ENCODE results near the gene FCRL1.

Gene FCRL1

DNA sequence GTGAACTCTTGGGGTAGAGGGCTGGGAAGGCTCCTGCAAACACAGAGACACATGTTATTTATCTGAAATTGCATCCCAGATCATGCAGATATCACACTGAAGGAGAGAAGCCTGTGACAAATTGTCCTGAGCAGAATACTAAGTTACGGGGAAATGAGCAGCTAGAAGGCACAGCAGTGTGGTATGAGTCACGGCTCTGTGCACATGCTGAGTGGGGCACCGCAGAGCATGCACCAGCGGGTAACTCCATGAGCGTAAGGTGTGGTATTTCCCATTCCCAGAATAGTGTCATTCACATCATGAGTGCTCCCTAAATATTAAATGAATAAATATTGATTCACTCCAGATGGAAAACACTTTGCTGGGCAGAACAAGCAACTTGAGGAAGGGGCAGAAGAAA is 21.7 kb downstream of the FCRL1 start:
- DNase-seq = no peak

DNA sequence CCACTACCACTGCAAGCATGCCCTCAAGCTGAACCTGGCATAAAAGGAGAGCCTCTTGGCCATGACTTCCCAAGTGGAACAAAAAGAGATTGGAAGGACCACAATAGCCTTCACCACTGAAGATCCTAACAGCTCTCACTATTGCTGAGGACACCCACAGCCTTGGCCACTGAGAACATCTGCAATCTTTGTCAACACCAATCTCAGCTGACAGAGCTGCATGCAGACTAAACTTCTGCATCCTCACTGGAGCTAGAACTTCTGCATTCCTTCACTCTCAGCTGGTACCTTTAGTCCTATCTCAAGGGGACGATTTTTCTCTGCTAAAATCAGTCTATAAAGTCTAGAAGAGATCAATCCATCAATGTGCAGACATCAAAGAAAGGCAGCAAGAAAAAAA is 34.7 kb downstream of the FCRL1 start:
- no peak for DNase-seq

DNA sequence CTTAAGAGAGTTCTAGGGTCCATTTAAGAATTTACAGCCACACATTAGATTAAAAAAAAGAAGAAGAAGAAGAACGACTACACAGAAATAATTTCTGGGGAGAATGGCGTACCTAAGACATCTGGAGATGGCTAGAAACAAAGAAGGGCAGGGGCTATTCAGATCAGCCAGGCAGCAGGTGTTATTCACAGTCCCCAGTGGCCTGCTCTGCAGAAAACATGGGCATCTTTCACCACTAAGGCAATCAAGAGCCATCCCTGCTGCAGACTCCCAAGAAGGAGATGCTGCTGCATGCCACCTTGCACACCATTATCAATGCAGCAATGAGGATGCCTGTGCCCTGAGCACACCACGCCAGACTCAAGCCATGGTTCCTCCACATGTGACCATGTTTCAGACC is 35.1 kb downstream of the FCRL1 start:
- DNase-seq = no peak

DNA sequence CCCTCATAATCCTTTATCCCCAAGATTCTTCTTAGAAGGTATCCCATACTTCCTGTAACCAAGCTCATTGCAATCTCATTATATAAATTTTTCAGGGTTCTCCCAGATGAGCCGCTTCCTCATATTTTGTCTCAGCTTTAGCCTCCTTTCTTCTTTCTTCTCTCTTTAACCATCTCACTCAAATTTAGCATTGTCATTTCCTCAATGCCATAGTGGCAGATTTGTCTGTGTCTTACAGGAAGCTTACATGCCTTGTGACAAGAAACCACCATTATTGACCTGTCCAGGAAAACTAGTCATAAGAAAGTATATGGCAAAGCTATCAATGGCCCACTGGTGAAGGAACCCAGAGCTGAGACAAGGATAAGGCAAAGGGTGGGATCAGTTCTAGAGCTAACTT is 37.0 kb downstream of the FCRL1 start:
- no peak for DNase-seq

DNA sequence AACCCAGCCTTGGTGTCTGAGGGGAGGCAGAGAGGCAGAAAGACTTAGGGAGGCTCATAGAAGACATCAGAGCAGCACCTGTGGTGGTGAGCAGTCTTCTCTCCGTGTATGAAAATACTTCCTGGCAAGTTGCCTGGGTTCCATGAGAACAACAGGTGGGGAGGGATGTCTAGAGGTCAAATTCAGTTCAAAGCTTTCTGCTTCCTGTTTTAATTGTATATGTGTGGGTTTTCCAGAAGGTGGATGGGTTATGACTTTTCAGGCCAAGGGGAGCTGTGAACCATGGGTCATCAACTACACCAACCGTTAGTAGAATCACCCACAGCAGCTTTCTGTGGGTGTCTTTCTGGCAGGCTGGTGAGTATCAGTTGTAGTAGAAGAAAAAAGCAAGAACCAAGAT is 38.9 kb downstream of the FCRL1 start:
- no peak for DNase-seq

DNA sequence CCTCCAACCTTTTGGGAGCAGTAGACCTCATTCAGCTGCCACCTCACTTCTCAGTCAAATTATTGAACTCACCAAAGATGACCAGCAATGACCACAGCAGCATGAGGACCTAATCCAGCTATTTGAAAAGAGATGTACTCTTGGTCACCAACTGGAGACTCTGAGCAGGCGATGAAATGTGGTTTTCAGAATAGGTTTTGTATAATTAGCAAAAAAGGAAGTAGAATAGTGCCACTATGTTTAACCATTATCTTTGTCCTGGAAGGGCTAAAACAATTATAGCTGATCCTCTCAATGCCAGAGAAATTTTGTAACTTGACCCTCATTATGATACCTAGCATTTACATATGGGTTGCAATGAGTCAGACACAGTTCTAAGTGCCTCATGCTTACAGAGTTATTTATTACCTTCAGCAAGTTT is 42.9 kb downstream of the FCRL1 start, which contains the start of gene FCRL2:
Gene FCRL2, minus strand, starts transcription at position 162 of the 421 bp plus-strand sequence. Its CDS starts 59 bp downstream, at position 103.
- DNase-seq = no peak

DNA sequence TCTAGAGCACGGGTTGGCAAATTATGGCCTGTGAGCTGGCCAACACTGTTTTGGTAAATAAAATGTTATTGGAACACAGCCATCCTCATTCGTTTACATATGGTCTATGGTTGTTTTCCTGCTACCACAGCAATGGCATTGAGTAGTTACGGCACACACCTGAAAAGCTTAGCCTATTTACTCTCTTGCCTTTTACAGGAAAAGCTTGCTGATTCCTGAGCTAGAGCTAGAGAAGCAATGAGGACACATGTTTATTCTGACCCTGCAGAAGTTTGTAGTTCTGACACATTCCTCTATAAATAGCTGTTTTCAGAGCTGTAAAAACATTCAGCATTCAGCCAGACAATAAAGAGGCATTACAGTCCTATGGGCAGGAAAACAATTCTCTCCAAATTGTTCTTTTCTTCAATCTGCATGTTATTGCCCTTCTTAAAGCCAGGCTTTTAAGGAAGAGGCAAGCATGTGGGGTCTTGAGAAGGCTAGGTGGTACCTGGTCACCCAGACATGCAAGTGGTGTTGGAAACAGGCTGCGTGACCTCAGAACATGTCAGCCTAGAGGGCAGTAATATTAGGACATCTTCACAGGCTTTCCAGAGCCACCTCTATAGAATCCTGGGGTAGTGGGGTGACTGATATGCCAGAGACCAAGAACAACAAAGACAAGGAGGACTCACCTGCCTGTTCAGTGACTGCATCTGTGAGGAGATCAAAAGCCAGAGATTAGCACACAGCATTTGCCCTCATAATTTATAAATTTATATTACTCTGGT is 44.6 kb downstream of the FCRL1 start:
- DNase-seq = no peak

DNA sequence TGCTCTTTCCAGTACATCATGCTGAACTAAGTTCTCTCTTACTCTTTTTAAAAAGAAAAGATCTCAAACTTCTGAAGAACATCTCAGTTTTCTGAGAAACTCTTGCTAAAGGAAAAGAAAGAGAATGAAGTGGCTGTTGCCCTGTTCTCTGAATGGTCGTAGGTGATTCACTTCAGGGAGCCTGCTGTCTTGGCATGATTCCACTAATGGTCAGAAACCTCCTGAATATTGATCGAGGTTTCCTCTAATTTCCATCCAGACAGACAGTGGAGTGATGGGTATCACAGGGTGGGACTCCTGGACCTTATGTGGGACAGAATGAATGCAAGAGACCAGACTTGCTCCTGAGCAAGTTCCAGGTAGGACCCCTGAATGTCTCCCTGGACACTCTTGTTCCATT is 45.5 kb downstream of the FCRL1 start:
- DNase-seq = no peak

DNA sequence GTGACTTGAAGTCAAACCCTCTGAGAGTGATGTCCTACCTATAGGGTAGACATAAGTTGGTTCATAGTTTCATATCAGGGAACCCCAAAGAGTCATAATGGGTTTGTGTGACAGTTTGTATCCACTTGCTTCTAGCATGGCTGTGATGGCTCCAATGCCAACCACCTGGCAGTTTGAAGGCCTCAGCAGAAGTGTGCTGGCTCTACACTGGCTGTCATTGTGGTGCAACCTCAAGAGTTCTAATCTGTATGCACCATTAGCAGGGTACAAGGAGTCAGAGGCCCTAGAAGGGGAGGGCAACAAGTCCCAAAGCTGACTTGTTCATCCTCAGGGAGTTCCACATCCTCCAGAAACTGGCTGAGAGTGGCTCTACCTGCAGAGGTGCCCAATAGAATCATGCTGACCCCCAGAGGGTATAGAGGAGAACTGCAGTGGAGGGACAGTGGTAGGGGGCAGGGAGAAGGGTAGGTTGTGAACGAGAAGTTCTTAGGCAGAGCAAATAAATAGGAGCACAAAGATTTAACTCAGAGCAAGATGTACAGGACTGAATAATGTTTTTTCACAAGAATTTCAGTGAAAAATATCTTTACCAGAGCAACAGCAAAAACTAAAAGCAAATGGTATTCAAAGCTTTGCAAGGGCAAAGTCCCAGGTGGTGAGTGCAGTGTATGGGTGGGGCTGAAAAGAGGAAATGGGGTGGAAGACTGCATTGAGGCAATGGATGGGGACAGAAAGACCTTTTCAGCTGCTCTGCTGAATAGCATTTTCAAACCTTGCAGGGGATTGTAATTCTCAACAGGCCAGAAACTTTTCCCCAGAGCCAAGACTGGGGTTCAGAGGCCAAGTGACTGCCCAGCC is 46.2 kb downstream of the FCRL1 start:
- no peak for DNase-seq

DNA sequence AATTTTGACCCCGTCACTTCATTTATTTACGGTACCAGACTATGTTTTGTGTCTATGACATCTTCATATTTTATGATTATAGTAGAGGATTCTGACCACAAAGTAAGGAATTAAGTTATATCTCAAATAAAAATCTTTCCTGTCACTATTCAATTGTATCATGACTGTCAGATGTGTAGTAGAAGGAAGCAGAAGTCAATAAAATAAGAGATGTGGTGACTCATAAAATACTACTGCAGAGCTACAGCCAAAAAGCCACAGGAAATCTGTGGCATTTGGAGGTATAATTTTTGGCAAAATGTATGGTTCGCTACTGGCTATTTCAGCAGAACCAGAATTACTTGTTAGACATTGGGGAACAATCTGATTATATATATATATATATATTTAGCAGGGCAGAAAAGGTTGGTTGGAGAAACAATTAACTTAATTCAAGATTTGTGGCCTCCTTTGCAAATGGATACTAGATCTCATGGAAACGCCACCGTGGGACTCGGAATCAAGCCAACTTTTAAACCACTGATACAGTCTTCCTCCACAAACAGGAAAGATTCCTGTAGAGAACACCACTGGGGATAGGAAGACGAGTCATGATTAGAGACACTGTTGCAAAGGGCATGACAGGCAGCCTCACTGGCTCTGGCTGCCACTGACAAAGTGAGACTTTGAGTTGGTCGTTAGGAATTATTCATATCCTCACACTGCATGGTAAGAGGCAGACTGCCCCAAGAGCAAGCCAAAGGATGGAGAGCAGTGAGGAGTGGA is 48.1 kb downstream of the FCRL1 start:
- no peak for DNase-seq

DNA sequence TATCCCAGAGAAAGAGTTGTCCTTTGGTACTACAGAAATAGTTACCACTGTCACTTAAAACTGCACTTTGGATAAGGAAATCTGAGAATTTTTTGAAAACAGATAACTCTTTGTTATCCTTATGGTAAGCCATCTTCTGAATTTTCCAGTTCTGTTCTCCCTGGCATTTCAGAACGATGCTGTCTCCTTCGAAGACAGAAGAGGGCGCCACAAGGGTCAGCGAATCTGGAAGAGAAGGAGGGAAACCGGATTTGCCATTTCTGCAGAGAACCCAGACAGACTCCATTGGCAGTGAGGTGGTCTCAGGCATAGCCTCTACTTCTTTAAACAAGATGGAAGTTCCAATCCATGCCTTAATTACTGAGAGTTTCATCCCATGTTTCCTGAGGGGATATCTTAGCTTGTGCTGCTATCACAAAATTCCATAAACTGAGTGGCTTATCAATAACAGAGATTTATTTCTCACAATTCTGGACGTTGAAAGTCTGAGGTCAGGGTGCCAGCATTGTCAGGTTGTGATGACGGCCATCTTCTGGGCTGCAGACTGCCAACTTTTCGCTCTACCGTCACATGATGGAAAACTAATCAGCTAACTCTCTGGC is 49.4 kb downstream of the FCRL1 start:
- no peak for DNase-seq

DNA sequence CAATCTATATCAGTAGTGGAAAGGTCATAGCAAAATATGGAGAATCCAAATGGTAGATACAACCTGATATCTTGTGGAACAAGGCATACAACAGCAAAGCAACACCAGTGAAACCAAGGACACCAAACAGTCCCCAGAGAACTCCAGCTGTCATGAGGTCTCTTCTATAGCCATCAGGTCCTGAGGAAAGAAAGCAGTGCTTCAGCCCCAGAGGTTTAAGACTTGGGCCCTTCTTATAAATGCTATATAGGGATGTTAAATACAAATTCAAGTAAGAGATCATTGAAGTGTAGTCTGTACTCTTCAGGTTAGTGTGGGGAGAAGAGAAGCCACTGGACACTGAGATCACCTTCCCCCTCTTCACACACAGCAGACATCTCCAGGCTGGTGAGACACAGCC is 53.1 kb downstream of the FCRL1 start:
- DNase-seq = no peak

DNA sequence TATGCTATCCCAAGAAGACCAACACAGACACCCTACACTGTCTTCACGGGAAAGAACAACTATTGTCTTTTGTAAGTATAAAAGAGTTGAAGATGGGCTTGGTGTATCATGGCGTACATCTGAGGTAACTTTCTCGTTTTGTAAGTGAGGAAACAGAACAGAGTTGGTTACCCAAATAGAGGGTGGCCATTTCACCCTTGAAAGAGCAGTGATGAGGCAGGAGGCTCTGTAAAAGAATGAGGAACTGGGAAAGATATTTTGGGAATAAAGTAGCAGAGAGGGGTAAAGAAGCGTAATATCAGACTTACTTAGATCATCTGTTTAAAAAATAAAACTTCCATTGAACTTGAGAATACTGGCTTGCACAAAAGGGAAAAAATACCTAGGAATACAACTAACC is 61.9 kb downstream of the FCRL1 start:
- DNase-seq = no peak

DNA sequence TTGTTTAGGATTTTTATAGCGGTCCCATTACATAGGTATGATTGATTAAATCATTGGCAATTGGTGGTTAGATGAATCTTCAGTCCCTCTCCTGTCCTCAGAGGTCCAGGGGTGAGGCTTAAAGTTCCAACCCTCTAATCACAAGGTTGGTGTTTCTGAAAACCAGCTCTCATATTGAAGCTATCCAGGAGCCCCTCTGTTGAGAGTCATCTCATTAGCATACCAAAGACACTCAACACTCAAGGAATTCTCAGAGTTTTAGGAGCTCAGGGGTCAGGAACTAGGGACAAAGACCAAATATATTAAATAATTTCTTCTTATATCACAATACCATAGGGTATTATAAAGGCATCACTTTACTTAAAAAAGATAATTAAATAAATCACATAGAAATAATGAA is 66.3 kb downstream of the FCRL1 start:
- no peak for DNase-seq

DNA sequence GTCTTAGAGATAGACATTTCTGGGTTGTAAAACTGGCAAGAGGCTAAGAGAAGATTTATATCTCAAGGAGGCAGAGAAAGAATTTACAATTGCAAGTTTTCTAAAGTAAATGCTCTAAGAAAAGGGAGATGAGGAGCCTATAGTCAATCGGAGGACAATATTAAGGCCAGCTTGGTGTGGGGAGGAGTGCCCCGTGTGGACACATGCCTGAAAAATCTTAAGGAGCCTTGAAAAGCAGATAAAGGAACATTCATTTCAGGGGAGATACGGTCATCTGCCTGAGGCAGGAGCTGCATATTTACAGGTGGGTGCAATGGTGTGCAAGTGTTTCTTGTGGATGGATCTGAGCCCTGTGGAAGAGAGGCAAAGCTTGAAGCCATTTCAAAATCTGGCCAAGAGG is 68.6 kb downstream of the FCRL1 start:
- no peak for DNase-seq

DNA sequence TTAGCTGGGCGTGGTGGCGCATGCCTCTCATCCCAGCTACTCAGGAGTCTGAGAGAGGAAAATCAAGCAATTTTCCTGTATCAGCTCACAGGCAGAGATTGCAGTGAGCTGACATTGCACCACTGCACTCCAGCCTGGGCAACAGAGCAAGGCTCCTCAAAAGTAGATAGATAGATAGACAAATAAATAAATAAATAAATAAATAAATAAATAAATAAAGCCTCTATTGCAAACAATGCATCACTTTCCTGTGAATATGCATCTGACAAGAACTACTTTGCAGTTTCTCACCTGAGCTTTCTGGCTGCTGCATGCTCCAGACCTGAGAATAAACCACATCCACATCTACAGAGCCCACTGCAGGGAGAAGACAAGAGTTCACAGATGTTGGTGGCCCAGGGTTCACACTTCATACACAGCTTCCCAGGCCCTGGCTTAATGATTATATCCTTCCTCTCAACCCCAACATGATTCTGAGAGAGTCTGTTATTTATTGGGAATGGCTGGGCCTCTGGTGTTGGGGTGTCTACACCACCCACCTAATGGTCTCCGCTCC is 71.6 kb downstream of the FCRL1 start:
- no peak for DNase-seq

Measured in effector CD4-positive, alpha-beta T cell (primary cell).